ENCODE results near the gene SCAMP5.

Gene SCAMP5

DNA sequence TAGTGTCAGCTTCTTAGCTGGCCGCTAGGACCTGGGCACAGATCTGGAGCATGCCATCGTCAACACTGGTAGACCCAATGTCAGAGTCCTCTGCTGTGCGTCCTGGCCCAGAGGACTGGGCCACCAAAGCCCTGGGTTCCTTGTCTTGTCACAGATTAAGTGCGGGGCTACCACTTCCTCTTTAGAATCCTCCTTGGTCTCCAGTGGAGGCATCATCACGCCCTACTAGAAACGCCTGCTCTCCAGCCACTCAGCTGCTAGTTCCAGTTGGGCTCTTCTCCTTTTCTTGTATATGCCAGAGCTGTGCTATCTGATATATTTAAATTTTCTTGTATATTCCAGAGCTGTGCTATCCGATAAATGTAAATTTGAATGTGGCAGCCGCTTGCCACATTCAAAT, 39.3 kb downstream of the SCAMP5 start:
- TF ChIP-seq ZFX (IDR thresholded peaks at IDR 0.05) = no peak
- TF ChIP-seq, protein P1, sequence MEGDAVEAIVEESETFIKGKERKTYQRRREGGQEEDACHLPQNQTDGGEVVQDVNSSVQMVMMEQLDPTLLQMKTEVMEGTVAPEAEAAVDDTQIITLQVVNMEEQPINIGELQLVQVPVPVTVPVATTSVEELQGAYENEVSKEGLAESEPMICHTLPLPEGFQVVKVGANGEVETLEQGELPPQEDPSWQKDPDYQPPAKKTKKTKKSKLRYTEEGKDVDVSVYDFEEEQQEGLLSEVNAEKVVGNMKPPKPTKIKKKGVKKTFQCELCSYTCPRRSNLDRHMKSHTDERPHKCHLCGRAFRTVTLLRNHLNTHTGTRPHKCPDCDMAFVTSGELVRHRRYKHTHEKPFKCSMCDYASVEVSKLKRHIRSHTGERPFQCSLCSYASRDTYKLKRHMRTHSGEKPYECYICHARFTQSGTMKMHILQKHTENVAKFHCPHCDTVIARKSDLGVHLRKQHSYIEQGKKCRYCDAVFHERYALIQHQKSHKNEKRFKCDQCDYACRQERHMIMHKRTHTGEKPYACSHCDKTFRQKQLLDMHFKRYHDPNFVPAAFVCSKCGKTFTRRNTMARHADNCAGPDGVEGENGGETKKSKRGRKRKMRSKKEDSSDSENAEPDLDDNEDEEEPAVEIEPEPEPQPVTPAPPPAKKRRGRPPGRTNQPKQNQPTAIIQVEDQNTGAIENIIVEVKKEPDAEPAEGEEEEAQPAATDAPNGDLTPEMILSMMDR (conservative IDR thresholded peaks at IDR 0.05) = no peak
- H3K27ac ChIP-seq = no peak overlapping the region

DNA sequence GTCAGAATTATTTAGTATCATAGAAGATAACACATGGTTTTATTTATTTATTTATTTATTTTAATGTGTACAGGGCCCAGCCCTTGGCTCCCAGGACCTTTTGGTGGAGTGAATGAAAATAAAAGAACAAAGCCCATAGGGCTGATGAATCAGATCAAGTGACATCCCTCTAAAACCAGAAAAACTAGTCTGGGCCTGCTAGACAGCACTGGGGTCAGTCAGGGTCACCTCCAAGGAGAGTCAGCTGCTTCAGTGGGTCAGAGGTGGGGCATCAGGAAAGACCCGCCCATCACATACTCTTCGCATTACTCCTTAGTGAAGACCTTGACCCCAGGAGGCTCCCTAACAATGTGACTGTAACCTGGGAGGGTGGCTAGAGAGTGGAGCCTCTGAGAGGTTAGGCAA, 40.9 kb downstream of the SCAMP5 start:
- TF ChIP-seq, protein P1 (conservative IDR thresholded peaks at IDR 0.05) = no peak
- no peak for TF ChIP-seq ZFX (IDR thresholded peaks at IDR 0.05)
- peak overlapping the region; percentile 51 for H3K27ac ChIP-seq

DNA sequence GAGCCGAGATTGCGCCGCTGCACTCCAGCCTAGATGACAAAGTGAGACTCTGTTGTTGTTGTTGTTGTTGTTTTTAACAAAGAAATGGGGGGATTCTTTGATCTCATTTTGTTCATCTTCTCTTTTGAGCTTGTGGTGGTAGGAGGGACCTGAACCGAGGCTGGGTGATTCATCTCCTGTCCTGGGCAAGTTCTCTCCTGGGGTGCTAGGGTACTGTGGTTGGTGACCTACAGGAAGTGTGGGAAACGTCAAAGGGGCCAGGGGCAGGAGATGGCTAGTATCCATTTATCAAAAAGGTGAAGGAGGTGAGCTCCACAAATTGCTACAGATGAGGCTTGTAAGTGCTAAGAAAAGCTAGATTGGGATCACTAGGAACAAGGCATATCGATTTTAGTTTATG, 42.3 kb downstream of the SCAMP5 start:
- no peak for TF ChIP-seq ZFX (IDR thresholded peaks at IDR 0.05)
- TF ChIP-seq, protein P1 (conservative IDR thresholded peaks at IDR 0.05) = no peak
- H3K27ac ChIP-seq = peak overlapping the region; percentile 3; the same call in 1 of the 2 replicates

DNA sequence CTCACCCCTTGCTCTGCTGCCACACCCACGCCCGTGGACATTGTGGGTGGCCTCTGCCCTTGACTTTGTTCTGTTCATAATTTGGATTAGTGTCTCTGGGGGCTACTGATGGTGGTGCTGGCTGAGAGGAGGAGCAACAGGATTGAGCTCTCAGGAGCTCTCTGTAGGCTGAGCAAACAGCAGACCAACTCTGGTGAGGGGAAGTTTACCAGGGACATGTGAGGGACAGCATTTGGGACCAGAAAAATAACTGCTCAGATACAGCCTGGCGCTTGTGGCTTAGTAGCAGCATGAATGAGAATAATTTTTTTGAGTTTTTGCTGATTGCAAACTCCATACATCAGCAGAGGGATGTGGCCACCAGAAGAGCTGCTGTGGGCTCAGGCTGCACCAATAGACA, 42.9 kb downstream of the SCAMP5 start:
- TF ChIP-seq, protein P1 (conservative IDR thresholded peaks at IDR 0.05) = no peak
- no peak for TF ChIP-seq ZFX (IDR thresholded peaks at IDR 0.05)
- no peak overlapping the region for H3K27ac ChIP-seq

DNA sequence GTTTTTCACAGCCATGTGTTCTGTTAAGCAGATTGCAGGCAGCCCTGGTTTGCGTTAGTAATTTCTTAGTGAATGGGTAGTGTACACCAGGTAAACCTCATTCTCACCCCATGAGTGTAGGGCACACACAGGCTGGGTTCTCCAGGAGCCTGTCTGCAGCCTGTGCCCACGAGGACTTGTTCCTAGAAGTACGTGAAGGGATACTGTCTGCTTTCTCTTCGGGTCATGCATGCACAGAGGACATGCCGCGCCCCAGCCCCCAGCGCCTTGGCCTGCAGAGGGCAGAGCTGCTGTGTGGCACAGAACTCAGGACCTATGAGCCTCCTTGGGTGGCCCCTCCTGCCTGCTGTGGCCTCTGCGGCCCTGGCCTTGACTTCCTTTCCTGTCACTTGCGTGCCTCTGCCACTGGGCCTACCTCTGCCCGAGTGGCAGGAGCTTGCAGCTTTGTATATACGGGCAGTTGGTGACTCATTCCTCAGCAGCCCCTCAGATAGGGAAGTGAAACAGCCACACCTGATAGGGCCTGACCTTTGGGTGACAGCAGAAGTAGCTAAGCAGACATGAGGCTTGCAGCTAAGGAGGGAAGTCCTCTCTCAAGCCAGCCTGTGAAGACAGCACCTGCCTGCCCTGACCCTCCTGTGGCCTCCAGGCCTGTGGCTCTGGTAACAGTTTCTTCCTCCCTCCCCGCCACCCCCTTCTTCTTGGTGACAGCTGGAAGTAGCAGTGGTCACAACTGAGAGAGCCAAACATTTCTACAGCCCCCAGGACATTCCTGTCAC, 47.6 kb downstream of the SCAMP5 start:
- no peak for TF ChIP-seq ZFX (IDR thresholded peaks at IDR 0.05)
- TF ChIP-seq, protein P1 (conservative IDR thresholded peaks at IDR 0.05) = no peak
- no peak overlapping the region for H3K27ac ChIP-seq

DNA sequence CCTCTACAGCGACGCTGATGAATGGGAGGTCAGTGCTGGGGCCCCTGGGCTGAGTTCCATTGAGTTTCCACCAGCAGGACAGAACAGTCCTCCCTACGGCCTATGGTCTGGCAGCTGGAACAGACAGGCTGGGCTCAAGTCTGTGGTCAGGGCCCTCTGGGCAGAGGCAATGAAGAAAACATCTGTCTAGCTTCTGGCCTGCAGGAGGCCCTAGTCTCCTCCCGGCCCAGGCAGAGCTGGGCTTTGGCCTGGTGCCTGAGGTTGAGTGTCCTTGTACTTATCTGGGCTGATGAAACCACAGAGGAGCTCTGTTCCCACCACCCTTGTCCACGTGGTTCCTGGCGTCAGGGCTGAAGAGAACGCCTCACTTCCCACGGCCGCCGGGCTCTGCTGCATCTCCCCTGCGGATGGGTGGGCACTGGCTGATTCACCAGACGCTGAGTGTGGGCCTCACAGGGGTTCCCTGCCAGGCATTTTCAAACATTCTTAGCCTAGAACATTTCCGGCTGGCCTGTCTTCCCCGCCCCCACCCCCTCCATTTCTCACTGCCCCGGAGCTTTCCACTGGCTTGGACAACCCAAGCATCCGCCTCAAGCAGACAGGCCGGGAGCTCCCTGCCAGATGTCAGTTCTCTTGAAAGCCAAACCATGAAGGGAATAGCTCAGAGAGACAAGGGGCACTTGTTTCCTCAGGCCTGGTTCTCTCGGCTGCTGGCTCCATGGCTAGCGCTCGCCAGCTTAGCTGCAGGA, 48.3 kb downstream of the SCAMP5 start:
- no peak overlapping the region for H3K27ac ChIP-seq
- TF ChIP-seq, protein P1 (conservative IDR thresholded peaks at IDR 0.05) = no peak
- no peak for TF ChIP-seq ZFX (IDR thresholded peaks at IDR 0.05)

DNA sequence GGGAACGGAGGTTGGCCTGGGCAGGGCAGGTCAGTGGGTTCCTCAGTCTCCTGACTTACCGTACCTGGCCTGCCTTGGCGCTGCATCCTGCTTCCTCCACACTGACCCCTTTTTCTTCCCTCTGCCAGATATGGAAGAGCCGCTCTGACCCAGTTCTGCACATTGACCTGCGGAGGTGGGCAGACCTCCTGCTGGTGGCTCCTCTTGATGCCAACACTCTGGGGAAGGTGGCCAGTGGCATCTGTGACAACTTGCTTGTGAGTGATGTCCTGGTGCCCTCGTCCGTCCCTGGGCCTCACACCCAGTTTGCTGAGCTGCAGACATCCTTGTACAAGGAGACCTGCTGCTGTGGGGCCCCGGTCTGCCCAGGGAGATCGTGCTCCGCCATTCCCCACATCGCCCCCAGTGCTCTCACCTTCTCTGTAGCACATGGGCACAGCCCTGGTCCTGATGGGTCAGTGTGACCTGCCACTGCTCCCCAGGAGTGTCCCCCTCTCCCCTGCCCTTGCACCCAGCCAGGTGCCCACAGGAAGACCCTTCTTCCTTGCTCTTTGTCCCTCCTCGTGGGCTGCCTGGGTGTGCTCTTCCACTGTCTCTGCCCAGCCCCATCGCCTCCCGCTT, 49.0 kb downstream of the SCAMP5 start:
- no peak overlapping the region for H3K27ac ChIP-seq
- no peak for TF ChIP-seq ZFX (IDR thresholded peaks at IDR 0.05)

All from C4-2B (cell line).